ENCODE results near the gene ROCK2.
A peak's percentile ranks its signal among the peaks of the same experiment; 100 is the strongest.

ROCK2 gene

GRCh38 chr2:11142330-11142729, 202.1 kb downstream of the ROCK2 start:
- no peak for TF ChIP-seq CTCF (conservative IDR thresholded peaks at IDR 0.05; ENCODE audit: control insufficient read depth, insufficient read depth, low read depth, low read length)
- DNase-seq (ENCODE audit: low read depth), result no peak
- no peak overlapping the region for H3K4me3 ChIP-seq (ENCODE audit: control insufficient read depth, low read depth, low read length)

- DNase-seq (ENCODE audit: low read depth), result no peak
- no peak for TF ChIP-seq CTCF (conservative IDR thresholded peaks at IDR 0.05; ENCODE audit: control insufficient read depth, insufficient read depth, low read depth, low read length)
- H3K4me3 ChIP-seq (ENCODE audit: control insufficient read depth, low read depth, low read length), result no peak overlapping the region
Measured at GRCh38 chr2:11141319-11141718, 203.1 kb downstream of the ROCK2 start.

GRCh38 chr2:11140492-11140891, 203.9 kb downstream of the ROCK2 start:
- H3K4me3 ChIP-seq (ENCODE audit: control insufficient read depth, low read depth, low read length), result no peak overlapping the region
- no peak for TF ChIP-seq CTCF (conservative IDR thresholded peaks at IDR 0.05; ENCODE audit: control insufficient read depth, insufficient read depth, low read depth, low read length)
- DNase-seq (ENCODE audit: low read depth), result peak; percentile 82

GRCh38 chr2:11134349-11134748, 210.1 kb downstream of the ROCK2 start:
- H3K4me3 ChIP-seq (ENCODE audit: control insufficient read depth, low read depth, low read length), result no peak overlapping the region
- no peak for DNase-seq (ENCODE audit: low read depth)
- TF ChIP-seq CTCF (conservative IDR thresholded peaks at IDR 0.05; ENCODE audit: control insufficient read depth, insufficient read depth, low read depth, low read length), result no peak

GRCh38 chr2:11133936-11134320, 210.5 kb downstream of the ROCK2 start:
- H3K4me3 ChIP-seq (ENCODE audit: control insufficient read depth, low read depth, low read length), result no peak overlapping the region
- no peak for TF ChIP-seq CTCF (conservative IDR thresholded peaks at IDR 0.05; ENCODE audit: control insufficient read depth, insufficient read depth, low read depth, low read length)
- no peak for DNase-seq (ENCODE audit: low read depth)

GRCh38 chr2:11133238-11133935, 211.0 kb downstream of the ROCK2 start:
- no peak for TF ChIP-seq CTCF (conservative IDR thresholded peaks at IDR 0.05; ENCODE audit: control insufficient read depth, insufficient read depth, low read depth, low read length)
- peak overlapping the region; percentile 51 for H3K4me3 ChIP-seq (ENCODE audit: control insufficient read depth, low read depth, low read length)

More at GRCh38 chr2:11133238-11133935, 211.0 kb downstream of the ROCK2 start:
- no peak for DNase-seq (ENCODE audit: low read depth)
